WTC11 (cell line): Measurements from ENCODE around the gene OAS2. TPM values are rescaled to one million over a fixed set of nuclear protein-coding genes. Genes with fewer than 3 reads are reported as not detected.
"Not testable (repeated sequence)": the region's sequence is repeated elsewhere in the genome, so short reads cannot be mapped to it uniquely, and the experiment has no call there.

ENCODE experiments used
- ATAC-seq: fragments of 200-7000 bp; cut with Tn5 transposase; 2 replicates; pipeline ENCODE4 v1.10.0; 2021; ENCODE audit warnings: mild to moderate bottlenecking, moderate library complexity
- CTCF ChIA-PET: fragments of 300-600 bp; sonication (Branson Sonifier 250); formaldehyde crosslinking; loops from one replicate; lab custom pipeline; 2021; ENCODE audit warnings: antibody characterized with exemption; lab: Charles Lee
- POLR2A ChIA-PET: fragments of 350-600 bp; sonication (Branson Sonifier 250); formaldehyde crosslinking; loops from one replicate; lab custom pipeline; 2021; ENCODE audit warnings: antibody characterized with exemption; lab: Charles Lee
- DNase-seq: peaks from one replicate; pipeline ENCODE4 v3.0.0; 2021; ENCODE audit warnings: low spot score
- H3K27ac Mint-ChIP-seq: 2 replicates; pipeline ENCODE4 v1.8.0; 2021; ENCODE audit warnings: mixed read lengths
- H3K27me3 Mint-ChIP-seq: 2 replicates; pipeline ENCODE4 v1.8.0; 2021; ENCODE audit warnings: low read depth, mild to moderate bottlenecking, moderate library complexity, mixed read lengths
- H3K36me3 Mint-ChIP-seq: 2 replicates; pipeline ENCODE4 v1.8.0; 2021; ENCODE audit warnings: mixed read lengths
- H3K4me1 Mint-ChIP-seq: 2 replicates; pipeline ENCODE4 v1.8.0; 2022; ENCODE audit warnings: mixed read lengths
- H3K4me3 Mint-ChIP-seq: 2 replicates; pipeline ENCODE4 v1.8.0; 2021; ENCODE audit warnings: mild to moderate bottlenecking, moderate library complexity, mixed read lengths
- H3K9me3 Mint-ChIP-seq: 2 replicates; pipeline ENCODE4 v1.8.0; 2021; ENCODE audit warnings: mixed read lengths
- CREB1 ChIP-seq: sonication (generic); formaldehyde crosslinking; IDR thresholded peaks from 2 replicates; pipeline ENCODE4 v1.8.0; 2023; ENCODE audit warnings: mild to moderate bottlenecking, missing genetic modification reagents
- ESRRA ChIP-seq: sonication (generic); formaldehyde crosslinking; IDR thresholded peaks from 2 replicates; pipeline ENCODE4 v1.8.1; 2022; ENCODE audit warnings: mild to moderate bottlenecking, missing genetic modification reagents, borderline replicate concordance
- GRHL2 ChIP-seq: fragments of 250-450 bp; sonication (Bioruptor Pico); IDR thresholded peaks from 2 replicates; pipeline ENCODE4 v1.8.0; 2022; ENCODE audit warnings: mild to moderate bottlenecking, moderate library complexity; ENCODE audit not compliant: insufficient replicate concordance, severe bottlenecking
- GTF2I ChIP-seq: fragments of 250-450 bp; sonication (Bioruptor Pico); conservative IDR thresholded peaks from 2 replicates; pipeline ENCODE4 v1.4.0; 2021; ENCODE audit warnings: mild to moderate bottlenecking
- IRF2 ChIP-seq: sonication (generic); formaldehyde crosslinking; IDR thresholded peaks from 2 replicates; pipeline ENCODE4 v1.8.0; 2022; ENCODE audit warnings: low read depth, missing genetic modification reagents, borderline replicate concordance
- JAZF1 ChIP-seq: fragments of 250-450 bp; sonication (Bioruptor Pico); IDR thresholded peaks from 2 replicates; pipeline ENCODE4 v1.9.0; 2021; ENCODE audit warnings: moderate library complexity, mild to moderate bottlenecking, inconsistent platforms
- KAT7 ChIP-seq: sonication (generic); formaldehyde crosslinking; IDR thresholded peaks from 2 replicates; pipeline ENCODE4 v1.8.1; 2023; ENCODE audit warnings: missing genetic modification reagents, mild to moderate bottlenecking, borderline replicate concordance
- MXD4 ChIP-seq: fragments of 250-450 bp; sonication (Bioruptor Pico); IDR thresholded peaks from 2 replicates; pipeline ENCODE4 v1.8.0; 2021; ENCODE audit warnings: mild to moderate bottlenecking, moderate library complexity, borderline replicate concordance
- NR2C2 ChIP-seq: sonication (generic); formaldehyde crosslinking; IDR thresholded peaks from 2 replicates; pipeline ENCODE4 v1.8.0; 2022; ENCODE audit warnings: mild to moderate bottlenecking, missing genetic modification reagents
- SOX15 ChIP-seq: fragments of 250-450 bp; sonication (Bioruptor Pico); IDR thresholded peaks from 2 replicates; pipeline ENCODE4 v1.9.0; 2021; ENCODE audit warnings: mild to moderate bottlenecking
- TEAD4 ChIP-seq: sonication (generic); formaldehyde crosslinking; IDR thresholded peaks from 2 replicates; pipeline ENCODE4 v1.8.0; 2022; ENCODE audit warnings: mild to moderate bottlenecking, missing genetic modification reagents
- TP53 ChIP-seq: sonication (generic); formaldehyde crosslinking; IDR thresholded peaks from 2 replicates; pipeline ENCODE4 v1.8.1; 2023; ENCODE audit warnings: mild to moderate bottlenecking, missing genetic modification reagents
- ZNF121 ChIP-seq: sonication (generic); formaldehyde crosslinking; IDR thresholded peaks from 2 replicates; pipeline ENCODE4 v1.8.0; 2023; ENCODE audit warnings: missing genetic modification reagents
- ZNF219 ChIP-seq: sonication (generic); formaldehyde crosslinking; IDR thresholded peaks from 2 replicates; pipeline ENCODE4 v1.8.0; 2023; ENCODE audit warnings: missing genetic modification reagents, mild to moderate bottlenecking, borderline replicate concordance
- ZNF263 ChIP-seq: sonication (generic); formaldehyde crosslinking; IDR thresholded peaks from 2 replicates; pipeline ENCODE4 v1.8.1; 2022; ENCODE audit warnings: low read depth, mild to moderate bottlenecking, moderate library complexity, missing genetic modification reagents
- ZNF423 ChIP-seq: fragments of 250-450 bp; sonication (Bioruptor Pico); IDR thresholded peaks from 2 replicates; pipeline ENCODE4 v2.1.2; 2022; ENCODE audit warnings: mild to moderate bottlenecking, moderate library complexity
- total RNA-seq: library from RNA; stranded (reverse); gene quantifications from 3 replicates; pipeline ENCODE4 v1.2.3, GENCODE V29; 2021
- TF ChIP-seq, protein P1 (sequence below): sonication (generic); formaldehyde crosslinking; IDR thresholded peaks from 2 replicates; pipeline ENCODE4 v1.8.1; 2023; ENCODE audit warnings: mild to moderate bottlenecking, missing genetic modification reagents, moderate library complexity
- TF ChIP-seq, protein P2 (sequence below): fragments of 250-450 bp; sonication (Bioruptor Pico); IDR thresholded peaks from 2 replicates; pipeline ENCODE4 v2.1.2; 2022; ENCODE audit warnings: mild to moderate bottlenecking, moderate library complexity
- TF ChIP-seq, protein P3 (sequence below): fragments of 250-450 bp; sonication (Bioruptor Pico); IDR thresholded peaks from 2 replicates; pipeline ENCODE4 v1.9.0; 2021; ENCODE audit warnings: mild to moderate bottlenecking
- TF ChIP-seq, protein P4 (sequence below): sonication (generic); formaldehyde crosslinking; IDR thresholded peaks from 2 replicates; pipeline ENCODE4 v1.8.1; 2023; ENCODE audit warnings: mild to moderate bottlenecking, moderate library complexity, missing genetic modification reagents
- TF ChIP-seq, protein P5 (sequence below): sonication (generic); formaldehyde crosslinking; IDR thresholded peaks from 2 replicates; pipeline ENCODE4 v1.8.1; 2022; ENCODE audit warnings: missing genetic modification reagents, borderline replicate concordance

Gene OAS2
- total RNA-seq, 1 experiment from 2014 or later: 0.28 TPM

DNA sequence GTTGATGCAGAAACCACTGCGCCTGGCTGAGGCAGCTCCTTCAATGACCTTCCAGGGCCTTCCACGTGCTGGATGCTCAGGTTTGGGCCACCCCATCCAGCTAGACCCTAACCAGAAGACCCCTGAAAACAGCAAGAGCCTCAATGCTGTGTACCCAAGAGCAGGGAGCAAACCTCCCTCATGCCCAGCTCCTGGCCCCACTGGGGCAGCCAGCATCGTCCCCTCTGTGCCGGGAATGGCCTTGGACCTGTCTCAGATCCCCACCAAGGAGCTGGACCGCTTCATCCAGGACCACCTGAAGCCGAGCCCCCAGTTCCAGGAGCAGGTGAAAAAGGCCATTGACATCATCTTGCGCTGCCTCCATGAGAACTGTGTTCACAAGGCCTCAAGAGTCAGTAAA, 29.5 kb upstream of the OAS2 start:
- Mint-ChIP-seq H3K4me3 (no peak overlapping the region), H3K9me3 (peaks cover 6% of the 10 kb centered on the region; the same call in 1 of the 2 replicates), H3K36me3 (no peaks in the 10 kb centered on the region), H3K27ac (no peak overlapping the region), H3K4me1 (peaks cover 3% of the 10 kb centered on the region), H3K27me3 (peaks cover 3% of the 10 kb centered on the region)
- DNase-seq: no peak
- TF ChIP-seq, protein P1, sequence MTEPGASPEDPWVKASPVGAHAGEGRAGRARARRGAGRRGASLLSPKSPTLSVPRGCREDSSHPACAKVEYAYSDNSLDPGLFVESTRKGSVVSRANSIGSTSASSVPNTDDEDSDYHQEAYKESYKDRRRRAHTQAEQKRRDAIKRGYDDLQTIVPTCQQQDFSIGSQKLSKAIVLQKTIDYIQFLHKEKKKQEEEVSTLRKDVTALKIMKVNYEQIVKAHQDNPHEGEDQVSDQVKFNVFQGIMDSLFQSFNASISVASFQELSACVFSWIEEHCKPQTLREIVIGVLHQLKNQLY (CRISPR knock-in tag): no peak
- TF ChIP-seq KAT7 (CRISPR knock-in tag): no peak
- TF ChIP-seq ZNF423 (CRISPR knock-in tag): no peak
- TF ChIP-seq ESRRA (CRISPR knock-in tag): no peak
- TF ChIP-seq, protein P2, sequence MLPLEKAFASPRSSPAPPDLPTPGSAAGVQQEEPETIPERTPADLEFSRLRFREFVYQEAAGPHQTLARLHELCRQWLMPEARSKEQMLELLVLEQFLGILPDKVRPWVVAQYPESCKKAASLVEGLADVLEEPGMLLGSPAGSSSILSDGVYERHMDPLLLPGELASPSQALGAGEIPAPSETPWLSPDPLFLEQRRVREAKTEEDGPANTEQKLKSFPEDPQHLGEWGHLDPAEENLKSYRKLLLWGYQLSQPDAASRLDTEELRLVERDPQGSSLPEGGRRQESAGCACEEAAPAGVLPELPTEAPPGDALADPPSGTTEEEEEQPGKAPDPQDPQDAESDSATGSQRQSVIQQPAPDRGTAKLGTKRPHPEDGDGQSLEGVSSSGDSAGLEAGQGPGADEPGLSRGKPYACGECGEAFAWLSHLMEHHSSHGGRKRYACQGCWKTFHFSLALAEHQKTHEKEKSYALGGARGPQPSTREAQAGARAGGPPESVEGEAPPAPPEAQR: no peak
- TF ChIP-seq, protein P3, sequence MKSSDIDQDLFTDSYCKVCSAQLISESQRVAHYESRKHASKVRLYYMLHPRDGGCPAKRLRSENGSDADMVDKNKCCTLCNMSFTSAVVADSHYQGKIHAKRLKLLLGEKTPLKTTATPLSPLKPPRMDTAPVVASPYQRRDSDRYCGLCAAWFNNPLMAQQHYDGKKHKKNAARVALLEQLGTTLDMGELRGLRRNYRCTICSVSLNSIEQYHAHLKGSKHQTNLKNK (CRISPR knock-in tag): no peak
- no peak for TF ChIP-seq MXD4 (CRISPR knock-in tag)
- TF ChIP-seq TEAD4: no peak
- TF ChIP-seq GRHL2 (CRISPR knock-in tag): no peak
- TF ChIP-seq SOX15 (CRISPR knock-in tag): no peak
- TF ChIP-seq, protein P4, sequence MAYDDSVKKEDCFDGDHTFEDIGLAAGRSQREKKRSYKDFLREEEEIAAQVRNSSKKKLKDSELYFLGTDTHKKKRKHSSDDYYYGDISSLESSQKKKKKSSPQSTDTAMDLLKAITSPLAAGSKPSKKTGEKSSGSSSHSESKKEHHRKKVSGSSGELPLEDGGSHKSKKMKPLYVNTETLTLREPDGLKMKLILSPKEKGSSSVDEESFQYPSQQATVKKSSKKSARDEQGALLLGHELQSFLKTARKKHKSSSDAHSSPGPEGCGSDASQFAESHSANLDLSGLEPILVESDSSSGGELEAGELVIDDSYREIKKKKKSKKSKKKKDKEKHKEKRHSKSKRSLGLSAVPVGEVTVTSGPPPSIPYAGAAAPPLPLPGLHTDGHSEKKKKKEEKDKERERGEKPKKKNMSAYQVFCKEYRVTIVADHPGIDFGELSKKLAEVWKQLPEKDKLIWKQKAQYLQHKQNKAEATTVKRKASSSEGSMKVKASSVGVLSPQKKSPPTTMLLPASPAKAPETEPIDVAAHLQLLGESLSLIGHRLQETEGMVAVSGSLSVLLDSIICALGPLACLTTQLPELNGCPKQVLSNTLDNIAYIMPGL (CRISPR knock-in tag): no peak
- no peak for TF ChIP-seq GTF2I (CRISPR knock-in tag)
- no peak for TF ChIP-seq NR2C2 (CRISPR knock-in tag)
- no peak for TF ChIP-seq IRF2 (CRISPR knock-in tag)
- no peak for TF ChIP-seq ZNF263 (CRISPR knock-in tag)
- no peak for TF ChIP-seq ZNF121 (CRISPR knock-in tag)
- no peak for TF ChIP-seq TP53 (CRISPR knock-in tag)
- no peak for TF ChIP-seq ZNF219 (CRISPR knock-in tag)
- ATAC-seq: no peak
- ChIA-PET POLR2A (no interaction called here), CTCF (interaction anchor here (0.6 to 1.4 kb wide), 2 partner anchors 44 to 560 kb away, joined by 3 to 6 read pairs; no protein-coding TSS in a partner anchor)

DNA sequence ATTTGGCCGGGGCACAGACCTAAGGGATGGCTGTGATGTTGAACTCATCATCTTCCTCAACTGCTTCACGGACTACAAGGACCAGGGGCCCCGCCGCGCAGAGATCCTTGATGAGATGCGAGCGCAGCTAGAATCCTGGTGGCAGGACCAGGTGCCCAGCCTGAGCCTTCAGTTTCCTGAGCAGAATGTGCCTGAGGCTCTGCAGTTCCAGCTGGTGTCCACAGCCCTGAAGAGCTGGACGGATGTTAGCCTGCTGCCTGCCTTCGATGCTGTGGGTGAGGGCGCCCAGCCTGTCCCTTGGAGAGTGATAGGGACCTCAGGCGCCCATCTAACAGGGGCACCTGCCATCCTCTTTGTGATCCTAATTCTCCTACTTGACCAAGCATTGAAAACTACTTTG, 27.6 kb upstream of the OAS2 start:
- Mint-ChIP-seq H3K4me3 (no peak overlapping the region), H3K27me3 (peaks cover 6% of the 10 kb centered on the region), H3K9me3 (peaks cover 4% of the 10 kb centered on the region; the same call in 1 of the 2 replicates), H3K4me1 (no peaks in the 10 kb centered on the region), H3K36me3 (no peaks in the 10 kb centered on the region), H3K27ac (no peak overlapping the region)
- 0 out of 2 replicates have a peak, but pooled peaks have one; percentile 20 for ATAC-seq
- POLR2A ChIA-PET: no interaction called here
- DNase-seq: no peak
- TF ChIP-seq, protein P5, sequence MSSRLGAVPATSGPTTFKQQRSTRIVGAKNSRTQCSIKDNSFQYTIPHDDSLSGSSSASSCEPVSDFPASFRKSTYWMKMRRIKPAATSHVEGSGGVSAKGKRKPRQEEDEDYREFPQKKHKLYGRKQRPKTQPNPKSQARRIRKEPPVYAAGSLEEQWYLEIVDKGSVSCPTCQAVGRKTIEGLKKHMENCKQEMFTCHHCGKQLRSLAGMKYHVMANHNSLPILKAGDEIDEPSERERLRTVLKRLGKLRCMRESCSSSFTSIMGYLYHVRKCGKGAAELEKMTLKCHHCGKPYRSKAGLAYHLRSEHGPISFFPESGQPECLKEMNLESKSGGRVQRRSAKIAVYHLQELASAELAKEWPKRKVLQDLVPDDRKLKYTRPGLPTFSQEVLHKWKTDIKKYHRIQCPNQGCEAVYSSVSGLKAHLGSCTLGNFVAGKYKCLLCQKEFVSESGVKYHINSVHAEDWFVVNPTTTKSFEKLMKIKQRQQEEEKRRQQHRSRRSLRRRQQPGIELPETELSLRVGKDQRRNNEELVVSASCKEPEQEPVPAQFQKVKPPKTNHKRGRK (CRISPR knock-in tag): no peak
- TF ChIP-seq JAZF1 (CRISPR knock-in tag) (no peak), CREB1 (CRISPR knock-in tag) (no peak)
- CTCF ChIA-PET: no interaction called here

DNA sequence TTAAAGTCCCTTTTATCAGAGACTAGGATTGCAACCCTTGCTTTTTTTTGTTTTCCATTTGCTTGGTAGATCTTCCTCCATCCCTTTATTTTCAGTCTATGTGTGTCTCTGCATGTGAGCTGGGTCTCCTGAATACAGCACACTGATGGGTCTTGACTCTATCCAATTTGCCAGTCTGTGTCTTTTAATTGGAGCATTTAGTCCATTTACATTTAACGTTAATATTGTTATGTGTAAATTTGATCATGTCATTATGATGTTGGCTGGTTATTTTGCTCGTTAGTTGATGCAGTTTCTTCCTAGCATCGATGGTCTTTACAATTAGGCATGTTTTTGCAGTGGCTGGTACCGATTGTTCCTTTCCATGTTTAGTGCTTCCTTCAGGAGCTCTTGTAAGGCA, 21.2 kb upstream of the OAS2 start:
- CTCF ChIA-PET, ATAC-seq, H3K27ac Mint-ChIP-seq, H3K4me1 Mint-ChIP-seq, DNase-seq, POLR2A ChIA-PET, H3K4me3 Mint-ChIP-seq: not testable (repeated sequence)
- Mint-ChIP-seq H3K9me3 (peaks cover 44% of the 10 kb centered on the region), H3K36me3 (peaks cover 20% of the 10 kb centered on the region), H3K27me3 (peaks cover 44% of the 10 kb centered on the region)
